EH (cell line): ENCODE results near the gene PRDM1.

Experiments
- DNase-seq: peaks from one replicate; pipeline ENCODE4 v3.0.0-alpha.2; 2015; ENCODE audit warnings: low read depth

The PRDM1 gene

GRCh38 chr6:106070636-106071035, 15.5 kb upstream of the PRDM1 start:
- DNase-seq = no peak

- DNase-seq = no peak
Measured at GRCh38 chr6:106072501-106073090, 13.5 kb upstream of the PRDM1 start.

DNA sequence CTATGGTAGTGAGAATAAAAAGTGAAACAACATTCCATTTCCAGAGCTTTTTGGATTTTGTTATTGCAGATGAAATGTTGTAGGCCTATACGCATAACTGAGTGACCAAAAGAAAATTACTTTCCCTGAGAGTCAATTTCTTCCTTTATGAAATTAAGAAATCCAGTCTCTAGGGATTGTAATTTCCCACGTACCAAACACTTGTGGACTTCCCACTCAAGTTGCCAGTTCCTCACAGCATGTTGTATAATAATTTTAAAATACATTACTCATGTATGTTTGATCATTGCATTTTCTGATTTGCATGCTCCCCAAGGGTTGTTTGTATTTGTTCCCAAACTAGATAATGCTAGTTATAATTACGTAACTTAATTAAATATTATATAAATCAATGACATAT, 12.0 kb upstream of the PRDM1 start:
- DNase-seq = no peak

- DNase-seq = no peak
Measured at GRCh38 chr6:106076139-106076538, 10.0 kb upstream of the PRDM1 start.

GRCh38 chr6:106077170-106077569, 9.0 kb upstream of the PRDM1 start:
- DNase-seq = no peak

- DNase-seq = peak; percentile 27
Measured at GRCh38 chr6:106077881-106078280, 8.3 kb upstream of the PRDM1 start.

GRCh38 chr6:106079961-106080762, 6.0 kb upstream of the PRDM1 start:
- DNase-seq = no peak

DNA sequence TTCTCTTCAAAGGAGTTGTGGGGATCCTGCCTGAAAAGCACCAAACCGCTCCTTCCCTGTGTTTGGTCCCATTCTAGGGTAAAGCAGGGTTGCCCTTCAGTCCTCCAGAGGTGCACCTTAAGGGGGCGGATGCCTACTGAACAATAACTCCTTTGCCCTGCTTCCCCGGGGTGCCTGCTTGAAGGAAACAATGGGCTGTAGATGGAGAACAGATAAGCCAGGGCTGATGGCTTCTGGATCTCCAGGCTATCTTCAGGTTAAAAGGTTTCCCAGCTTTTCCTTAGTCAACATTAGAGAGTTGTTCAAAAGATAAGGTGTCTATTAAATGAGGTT, 5.4 kb upstream of the PRDM1 start:
- no peak for DNase-seq

DNA sequence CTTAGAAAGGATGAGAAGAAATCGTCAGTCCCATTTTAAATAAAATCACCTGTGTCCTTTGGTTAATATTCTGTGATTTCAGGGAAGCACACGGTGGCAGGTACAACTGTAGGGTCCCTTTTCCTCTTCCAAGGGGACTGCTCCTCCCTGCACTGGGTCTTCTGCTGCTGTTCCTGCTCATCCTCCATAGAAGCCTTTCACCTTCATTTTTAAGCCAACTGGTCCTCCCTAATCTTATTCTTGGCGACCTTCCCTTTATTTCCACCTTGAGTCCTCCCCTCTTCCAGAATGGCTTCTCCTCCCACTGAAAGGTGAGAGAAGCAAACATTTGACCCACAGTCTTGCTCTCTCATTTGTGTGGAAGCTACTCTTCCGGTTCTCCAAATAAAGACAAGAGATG, 4.4 kb upstream of the PRDM1 start:
- DNase-seq = no peak

GRCh38 chr6:106082735-106083398, 3.3 kb upstream of the PRDM1 start:
- DNase-seq = peak; percentile 87

DNA sequence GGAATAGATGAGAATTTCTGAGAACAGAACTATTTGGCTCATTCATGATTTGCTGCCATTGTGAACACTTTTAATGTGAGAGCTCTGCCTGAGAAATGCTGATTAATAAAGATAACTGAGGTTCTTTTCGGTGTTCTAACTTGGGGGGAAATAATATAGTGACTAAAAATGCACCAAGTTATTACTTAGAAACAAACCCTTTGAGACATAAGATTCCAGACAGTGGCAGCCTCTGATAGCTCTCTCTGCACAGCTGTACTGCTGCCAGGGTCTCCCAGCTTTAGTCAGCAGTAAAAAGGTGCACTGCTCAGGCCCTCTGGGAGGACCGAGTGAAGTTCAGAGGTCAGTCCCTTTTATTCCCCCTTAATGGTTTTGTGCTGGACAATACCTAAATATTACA, 2.5 kb upstream of the PRDM1 start:
- peak; percentile 6 for DNase-seq

- peak; percentile 87 for DNase-seq
Measured at GRCh38 chr6:106084106-106084988, 1.8 kb upstream of the PRDM1 start.

DNA sequence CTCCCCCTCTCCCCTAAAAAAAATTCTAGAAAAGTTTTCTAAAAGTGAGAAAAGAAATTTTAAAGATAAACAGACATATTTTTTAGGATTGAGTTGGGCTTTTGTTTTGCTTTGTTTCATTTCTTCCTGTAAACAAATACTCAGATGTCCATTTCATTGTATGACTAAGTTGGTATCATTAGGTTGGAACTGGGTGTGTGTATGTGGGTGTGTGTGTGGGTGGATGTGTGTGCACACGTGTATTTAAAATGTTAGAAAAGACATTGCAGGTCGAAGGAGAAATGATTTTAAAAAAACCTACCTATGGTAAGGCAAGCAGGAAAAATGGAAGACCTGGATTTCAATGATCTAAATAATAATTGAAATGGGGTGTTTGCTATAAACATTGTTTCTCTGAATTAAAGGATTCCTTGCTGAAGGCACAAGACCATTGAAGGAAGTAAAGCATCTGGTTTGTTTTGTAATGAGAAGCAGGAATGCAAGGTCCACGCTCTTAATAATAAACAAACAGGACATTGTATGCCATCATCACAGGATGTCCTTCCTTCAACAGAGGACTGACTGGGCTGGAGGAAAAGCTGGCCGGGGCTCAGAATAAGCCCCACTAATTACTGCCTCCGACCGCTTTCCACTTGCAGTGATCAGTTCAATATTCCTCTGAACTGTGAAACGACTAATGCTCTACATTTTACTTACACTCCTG, 996 bp upstream of the PRDM1 start:
- DNase-seq = peak; percentile 74

DNA sequence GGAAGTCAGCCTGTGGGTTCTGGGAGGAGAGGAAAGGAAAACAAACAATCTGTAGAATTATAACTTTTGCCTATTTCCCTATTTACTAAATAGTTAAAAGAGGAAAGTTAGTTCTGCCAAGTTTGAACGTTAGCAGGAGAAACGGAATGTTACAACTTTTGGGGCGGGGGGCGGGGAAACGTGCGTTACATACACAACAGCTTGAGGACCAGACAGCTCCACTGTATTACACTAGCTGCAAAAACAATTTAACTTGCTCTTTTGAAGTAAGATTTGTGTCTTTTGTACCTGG, 498 bp upstream of the PRDM1 start:
- DNase-seq = no peak

- no peak for DNase-seq
Measured at GRCh38 chr6:106086814-106087175, 659 bp downstream of the PRDM1 start.

DNA sequence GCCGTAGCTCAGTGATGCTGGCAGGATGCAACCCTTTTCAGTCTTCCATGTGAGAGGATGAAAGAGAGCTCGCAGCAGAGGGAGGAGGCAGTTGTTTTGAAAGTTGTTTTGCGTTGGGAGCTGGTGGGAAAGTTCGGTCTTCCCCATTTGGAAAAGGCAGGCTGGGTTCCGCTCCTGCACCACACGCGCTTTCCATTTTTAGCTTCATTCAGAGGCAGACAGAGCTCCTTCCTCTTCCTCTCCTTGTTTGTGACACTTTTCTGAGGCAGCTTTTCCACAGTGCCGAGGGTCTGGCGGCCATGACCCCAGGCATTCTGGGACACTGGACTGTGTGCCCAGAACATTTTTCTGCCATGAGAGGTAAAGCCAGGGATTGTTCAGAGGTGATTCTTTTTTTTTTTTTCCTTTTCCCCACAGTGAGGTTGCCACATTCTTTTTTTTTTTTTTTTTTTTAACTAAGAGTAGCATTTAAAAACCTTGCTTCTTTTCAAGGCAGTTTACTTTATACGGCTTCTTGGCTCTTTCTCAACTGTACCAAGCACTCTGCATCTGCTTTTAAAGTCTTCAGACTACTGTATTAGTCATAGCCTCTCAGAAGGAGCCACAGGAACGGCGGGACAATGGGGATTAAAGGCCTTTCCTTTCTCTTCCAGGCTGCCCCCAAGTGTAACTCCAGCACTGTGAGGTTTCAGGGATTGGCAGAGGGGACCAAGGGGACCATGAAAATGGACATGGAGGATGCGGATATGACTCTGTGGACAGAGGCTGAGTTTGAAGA, 1.6 kb downstream of the PRDM1 start:
- DNase-seq = peak; percentile 87

GRCh38 chr6:106090001-106090400, 3.9 kb downstream of the PRDM1 start:
- peak; percentile 73 for DNase-seq

GRCh38 chr6:106092279-106092678, 6.1 kb downstream of the PRDM1 start:
- no peak for DNase-seq

GRCh38 chr6:106094261-106094963, 8.3 kb downstream of the PRDM1 start:
- no peak for DNase-seq

DNA sequence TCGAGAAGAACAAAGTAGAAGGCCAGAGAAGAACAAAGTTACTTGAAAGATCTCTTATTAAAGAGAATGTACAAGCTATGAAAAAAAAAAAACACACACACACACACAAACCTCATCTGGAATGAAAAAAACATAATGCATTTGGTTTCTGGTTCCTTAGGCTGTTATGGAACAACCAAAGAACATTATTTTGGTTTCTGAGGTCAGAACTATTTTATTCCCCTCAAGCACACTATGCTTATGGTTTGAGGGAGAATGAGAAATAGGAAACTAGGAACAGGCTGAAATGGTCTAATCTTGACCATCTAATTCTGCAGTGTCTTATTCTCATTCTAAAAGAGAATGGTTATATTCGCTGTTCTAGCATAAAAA, 8.8 kb downstream of the PRDM1 start:
- DNase-seq = peak; percentile 48
